HG03342 (cell line): ENCODE data around the gene KDM4C.
"Not testable (repeated sequence)": the region's sequence is repeated elsewhere in the genome, so short reads cannot be mapped to it uniquely, and the experiment has no call there.

Source experiments
- ATAC-seq: cut with Tn5 transposase; IDR thresholded peaks from one replicate; pipeline ENCODE4 v1.9.1; 2021; ENCODE audit warnings: mild to moderate bottlenecking, moderate library complexity; ENCODE audit not compliant: unreplicated experiment

KDM4C gene

DNA sequence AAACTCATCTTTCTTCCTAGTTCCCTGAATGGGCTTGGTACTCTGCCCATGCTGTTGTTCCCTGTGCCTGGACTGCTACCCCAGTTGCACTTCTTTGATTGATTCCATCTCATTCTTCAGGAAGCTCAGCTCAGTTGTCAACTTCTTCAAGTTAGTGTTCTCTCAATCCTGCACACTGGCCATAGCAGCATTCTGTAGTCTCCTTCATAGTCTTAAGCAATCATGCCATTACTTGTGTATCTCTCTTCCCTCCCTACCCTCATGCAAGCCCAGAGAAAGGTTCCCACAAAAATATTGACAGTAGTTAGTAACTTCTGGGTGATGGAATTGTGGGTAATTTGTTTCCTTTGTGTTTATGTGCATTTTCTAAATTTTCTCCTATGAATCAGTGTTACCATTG lies 5.5 kb downstream of the KDM4C start:
- no peak for ATAC-seq

DNA sequence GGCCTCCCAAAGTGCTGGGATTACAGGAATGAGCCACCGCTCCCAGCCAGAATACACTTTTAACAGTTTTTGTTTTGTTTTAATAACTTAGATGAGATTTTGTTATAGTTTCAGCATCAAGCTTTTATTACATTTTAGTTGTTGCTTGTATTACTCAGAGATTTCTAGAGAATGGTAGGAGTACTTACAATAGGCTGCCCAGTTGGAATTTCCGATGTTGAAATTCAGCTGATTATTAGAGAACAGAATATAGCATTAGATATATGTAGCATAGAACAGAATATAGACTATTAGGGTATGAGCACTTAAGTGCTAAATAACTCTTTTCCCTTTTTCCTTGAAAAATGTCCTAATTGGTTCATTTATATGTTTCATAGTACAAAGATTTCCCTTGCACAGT lies 6.2 kb downstream of the KDM4C start:
- no peak for ATAC-seq

DNA sequence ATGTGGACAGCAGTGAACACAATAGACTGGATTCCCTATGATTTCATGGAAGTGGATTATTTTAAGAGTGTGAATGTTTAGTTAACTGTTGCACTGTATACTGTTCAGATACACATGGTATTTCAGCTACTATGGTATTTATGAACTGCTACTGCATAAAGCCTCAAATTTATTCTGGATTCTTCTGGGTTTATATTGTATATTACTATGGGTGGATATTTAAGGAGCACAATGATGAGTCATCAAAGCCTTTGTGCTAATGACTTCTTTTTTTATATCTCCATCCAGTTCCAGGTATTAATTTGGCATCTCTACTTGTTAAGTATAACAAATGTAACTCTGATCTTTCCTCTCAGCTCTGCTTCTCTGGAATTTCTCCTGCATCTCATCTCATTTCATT lies 6.8 kb downstream of the KDM4C start:
- no peak for ATAC-seq

DNA sequence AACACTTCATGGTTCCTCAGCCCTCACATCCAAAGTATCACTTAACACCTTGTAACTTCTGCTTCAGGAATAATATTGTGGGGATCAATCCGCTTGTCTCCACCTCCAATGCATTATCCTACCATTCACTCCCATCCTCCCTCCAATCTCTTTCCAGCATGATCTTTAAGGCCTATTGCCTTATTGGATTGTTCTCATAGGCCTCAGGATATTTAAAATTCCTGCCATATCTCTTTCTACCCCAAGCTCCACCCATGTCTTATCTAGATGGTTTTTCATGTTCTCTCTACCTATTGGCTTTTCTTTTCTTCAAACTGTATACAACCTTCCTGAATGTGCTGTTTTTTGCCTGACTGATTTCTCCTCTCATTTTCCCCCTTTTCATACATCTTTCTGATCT lies 7.2 kb downstream of the KDM4C start:
- no peak for ATAC-seq

DNA sequence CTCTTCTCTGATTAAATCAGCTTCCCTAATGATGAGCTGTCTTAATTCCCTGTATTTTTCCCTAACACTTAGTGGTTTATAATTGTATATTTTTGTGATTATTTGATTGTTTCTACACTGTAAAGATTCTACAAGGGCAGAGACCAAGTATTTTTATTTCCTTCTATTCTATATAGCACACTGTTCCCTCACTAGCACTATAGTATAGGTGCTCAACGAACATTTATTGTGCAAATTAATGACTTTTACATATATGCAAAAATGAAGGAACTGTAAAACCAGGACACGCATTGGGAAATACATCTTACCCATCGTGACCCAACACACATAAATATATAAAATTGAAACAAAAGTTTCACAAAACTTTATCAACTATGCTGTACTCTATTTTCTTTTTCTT lies 7.6 kb downstream of the KDM4C start:
- no peak for ATAC-seq

DNA sequence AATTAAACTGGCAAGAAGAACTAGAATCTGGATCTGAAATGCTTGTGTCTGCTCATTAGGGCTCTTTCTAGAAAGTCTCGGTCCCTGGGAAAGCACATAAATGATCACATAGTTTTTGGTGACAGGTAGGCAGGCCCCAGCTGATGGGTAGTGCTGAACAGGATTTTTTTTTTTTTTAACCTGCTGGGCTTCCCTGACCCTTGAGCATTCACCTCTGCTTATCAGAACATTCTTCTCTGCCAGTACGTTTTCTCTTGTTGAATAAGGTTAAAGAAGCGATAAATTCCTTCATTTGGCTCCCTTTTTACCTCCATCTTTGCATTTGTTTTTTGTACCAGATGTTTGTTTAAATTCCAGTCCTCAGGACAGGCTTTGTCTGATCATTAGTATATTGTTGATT lies 8.8 kb downstream of the KDM4C start:
- ATAC-seq, result no peak

DNA sequence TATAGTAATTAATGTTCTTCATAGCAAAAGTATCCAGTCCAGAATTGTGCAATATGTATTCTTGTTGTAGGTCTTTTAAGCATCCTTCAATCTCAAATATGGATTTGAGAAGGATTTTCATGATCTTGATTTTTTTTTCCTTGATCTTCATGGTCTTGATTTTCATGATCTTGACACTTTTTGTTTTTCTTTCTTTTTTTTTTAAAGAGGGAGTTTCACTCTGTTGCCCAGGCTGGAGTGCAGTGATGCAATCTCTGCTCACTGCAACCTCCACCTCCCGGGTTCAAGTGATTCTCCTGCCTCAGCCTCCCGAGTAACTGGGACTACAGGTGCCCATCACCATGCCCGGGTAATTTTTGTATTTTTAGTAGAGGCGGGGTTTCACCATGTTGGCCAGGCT lies 10.8 kb downstream of the KDM4C start:
- not testable (repeated sequence) for ATAC-seq

DNA sequence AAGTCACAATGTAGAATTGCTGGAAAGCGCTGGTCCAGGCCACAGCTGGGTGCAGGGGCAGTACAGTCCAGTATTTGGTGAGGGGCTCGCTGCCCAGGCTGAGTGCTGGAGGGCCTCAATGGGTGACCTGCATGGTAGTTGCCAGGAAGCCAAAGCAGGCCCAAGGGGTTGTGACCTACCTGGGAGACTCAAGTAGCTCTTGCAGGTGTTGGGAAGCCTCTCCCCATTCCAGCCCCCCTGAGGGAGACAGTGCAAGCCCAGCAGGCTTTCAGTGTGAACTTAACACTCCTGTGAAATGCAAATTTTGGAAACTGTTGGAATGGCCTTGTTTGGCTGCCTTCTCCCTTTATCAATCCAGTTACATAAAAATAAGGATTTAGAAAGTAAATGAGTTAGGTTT lies 13.9 kb downstream of the KDM4C start:
- ATAC-seq, result no peak

DNA sequence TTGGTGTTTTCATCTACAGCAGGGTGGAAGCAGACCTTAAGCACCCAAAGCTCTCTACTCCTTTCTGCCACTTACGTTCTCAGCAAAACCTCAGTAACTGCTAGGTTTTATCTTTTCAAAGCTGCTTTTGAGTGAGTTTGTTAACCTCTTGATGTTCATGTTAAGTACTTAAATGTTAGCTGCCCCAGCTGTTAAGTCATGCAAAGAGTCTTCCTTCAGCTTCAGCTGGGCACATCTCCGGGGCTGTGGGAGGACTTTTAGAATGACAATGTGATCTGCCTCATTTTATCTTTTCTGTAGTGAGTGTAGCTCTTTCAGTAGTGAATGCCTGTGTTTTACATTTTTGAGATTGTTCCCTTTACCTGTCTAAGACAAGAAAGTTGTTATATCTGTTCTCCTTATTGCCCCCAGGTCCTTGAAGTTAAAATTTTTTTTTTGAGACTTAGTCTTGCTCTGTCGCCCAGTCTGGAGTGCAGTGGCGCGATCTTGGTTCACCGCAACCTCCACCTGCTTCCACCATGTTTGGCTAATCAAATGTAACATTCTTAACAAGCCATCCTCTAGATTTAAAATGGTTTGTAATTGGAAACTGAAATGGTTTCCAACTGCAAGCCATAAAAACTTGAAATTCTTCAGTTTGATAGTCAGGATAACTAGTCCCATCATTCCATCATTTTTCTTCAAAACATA lies 19.6 kb downstream of the KDM4C start:
- ATAC-seq, result no peak

DNA sequence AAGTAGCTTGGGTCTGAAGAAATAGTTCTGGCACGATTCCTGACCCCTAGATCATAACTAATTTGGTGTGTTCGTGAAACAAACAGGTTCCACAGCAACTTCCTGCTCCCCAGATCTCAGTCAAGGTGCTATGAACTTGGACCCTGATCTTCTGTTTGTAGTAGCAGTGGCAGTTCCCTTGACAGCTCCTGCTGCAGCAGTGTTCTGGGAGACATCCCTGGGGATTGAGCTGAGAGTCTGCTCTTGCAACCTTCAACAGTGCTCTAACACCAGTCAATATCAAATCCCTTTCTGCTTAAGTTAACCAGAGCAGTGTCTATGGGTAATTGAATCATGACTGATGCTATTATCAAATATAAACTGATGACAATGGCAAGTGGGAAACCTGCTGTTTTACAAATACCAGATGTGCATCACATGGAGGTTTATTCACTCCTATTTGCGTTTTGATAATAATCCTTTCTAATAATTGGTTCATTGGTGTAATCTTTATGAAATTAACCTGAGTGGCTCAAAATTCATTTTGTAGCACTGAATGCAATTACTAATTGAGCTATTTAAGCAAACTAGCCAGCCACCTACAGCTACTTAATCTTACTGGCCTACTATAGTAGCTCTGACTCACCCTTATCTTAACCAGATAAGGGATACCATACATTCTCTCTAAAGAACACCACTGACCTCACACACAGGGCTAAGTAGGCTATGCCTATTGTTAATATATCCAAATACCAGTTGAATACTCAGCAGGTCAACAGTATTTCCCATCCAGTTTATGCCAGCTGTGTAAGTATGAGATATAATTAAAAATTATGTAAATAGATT lies 21.9 kb downstream of the KDM4C start:
- ATAC-seq, result no peak

DNA sequence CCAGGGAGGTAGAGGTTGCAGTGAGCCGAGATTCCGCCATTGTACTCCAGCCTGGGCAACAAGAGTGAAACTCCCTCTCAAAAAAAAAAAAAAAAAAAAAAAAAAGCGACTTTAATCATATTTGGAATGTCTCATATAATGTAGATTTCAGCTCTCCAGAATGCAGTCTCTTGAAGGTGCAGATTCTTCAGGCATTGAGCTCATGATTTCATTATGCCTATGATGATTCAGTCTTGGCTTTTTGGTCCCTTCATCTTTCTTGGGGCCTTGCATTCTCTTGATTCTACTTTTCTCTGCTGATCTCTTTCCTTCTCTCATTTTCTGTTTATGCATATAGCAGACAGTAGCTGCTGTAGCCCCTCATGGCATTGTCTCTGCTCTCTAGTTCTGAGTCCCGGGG lies 22.9 kb downstream of the KDM4C start:
- ATAC-seq, result no peak

DNA sequence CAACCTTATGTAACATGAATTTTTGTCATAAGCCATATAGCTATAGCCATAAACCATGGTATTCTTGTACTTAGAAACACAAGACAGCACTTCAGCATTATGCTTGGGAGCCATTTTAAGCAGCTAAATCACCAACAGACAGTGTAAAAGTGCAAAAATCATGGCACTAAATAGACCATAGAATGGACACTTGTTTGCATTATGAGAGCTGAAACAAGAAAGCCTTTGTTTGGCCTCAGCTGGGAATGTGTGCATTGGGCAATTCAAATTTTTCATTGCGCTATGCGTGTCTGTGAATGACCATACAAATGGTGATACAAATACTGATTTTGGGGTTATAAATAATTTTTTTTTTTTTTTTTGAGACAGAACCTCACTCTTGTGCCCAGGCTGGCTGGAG lies 23.7 kb downstream of the KDM4C start:
- ATAC-seq, result no peak

DNA sequence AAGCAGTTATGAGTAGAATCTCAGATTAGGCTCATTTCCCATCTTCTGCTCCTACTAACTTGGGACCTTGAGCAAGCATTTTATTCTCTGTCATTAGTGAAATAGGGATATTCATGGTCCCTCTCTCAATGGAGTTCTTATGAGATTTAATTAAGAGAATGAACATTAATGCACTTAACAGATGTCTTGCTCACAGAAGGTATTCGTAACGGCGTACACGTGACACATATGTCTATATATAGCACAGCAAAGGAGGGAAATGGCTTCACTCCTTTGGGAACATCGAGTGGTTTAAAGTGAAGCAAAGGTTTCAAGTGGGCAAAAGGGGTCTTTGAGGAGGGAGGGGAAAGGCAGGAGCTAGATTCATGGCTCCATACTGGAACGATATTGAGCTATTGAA lies 24.6 kb downstream of the KDM4C start:
- ATAC-seq, result no peak

DNA sequence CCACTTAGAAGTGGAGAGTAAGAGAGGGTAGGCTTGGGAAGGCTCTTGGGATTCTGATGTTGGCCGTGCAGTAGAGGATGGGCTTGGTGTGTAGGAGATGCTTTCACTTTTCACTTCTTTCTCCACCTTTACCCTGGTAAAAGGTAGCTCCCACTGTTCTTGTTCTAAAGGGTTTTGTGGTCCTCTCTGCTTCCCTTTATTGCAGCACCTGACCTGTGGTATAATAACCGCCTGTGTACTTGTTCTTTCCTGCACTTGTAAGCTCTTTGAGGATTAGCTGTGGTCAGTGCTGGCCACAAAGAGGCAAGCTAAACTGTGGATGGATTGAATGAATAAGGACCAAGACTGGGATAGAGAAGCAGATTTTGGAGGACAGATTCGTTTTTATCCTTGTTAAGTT lies 25.2 kb downstream of the KDM4C start:
- ATAC-seq, result no peak

DNA sequence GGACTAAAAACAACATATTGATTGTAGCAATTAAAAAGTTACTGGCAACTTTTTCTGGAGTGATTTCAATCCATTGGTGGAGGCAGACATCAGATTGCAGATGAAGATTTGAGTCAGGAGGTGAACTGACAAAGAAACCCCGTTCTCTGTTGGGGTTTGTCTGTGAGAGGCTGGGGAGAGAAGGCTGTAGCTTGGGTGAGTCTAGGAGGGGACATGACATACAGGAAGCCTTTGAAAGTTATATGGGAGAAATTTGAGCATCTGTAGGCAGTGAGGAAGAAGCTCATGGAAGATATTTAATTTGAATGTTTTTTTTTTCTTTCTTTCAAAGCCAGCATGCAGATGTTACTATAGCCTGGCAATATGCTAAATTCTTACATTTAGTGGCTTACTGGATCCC lies 26.0 kb downstream of the KDM4C start:
- no peak for ATAC-seq

DNA sequence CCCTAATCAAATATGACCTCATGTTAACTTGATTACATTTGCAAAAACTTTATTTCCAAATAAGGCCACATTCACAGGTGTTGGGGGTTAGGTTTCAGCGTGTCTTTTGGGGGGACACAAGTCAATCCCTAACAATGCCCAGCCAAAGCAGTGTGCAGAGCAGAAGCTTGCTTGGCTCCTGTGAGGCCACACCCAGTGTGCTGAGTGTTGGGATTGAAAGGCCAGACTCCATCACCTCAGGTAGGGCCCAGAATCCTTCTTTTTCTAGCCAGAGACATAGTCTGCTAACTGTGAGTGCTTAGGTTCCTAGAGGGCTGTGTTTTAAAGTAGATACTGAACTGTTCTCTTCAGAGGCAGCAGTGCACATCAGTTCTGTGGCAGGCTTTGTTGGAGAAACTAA lies 27.9 kb downstream of the KDM4C start:
- ATAC-seq, result no peak

DNA sequence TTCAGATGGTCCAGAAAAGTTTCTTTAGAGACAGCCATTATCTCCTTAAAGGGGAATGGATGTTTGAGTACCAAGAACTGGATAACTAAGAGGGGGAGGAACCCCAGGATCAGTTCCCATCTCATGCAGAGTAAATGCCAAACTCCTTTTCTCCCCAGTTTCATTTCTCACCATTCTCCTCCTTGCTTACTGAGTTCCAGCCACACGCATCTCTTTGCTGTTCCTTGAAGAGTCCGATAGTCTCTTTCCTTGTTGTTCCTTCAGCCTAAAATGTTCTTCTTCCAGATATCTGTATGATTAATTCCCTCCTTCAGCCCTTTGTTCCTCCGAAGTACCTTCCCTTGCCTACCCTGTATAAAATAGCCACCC lies 30.0 kb downstream of the KDM4C start:
- ATAC-seq, result no peak

DNA sequence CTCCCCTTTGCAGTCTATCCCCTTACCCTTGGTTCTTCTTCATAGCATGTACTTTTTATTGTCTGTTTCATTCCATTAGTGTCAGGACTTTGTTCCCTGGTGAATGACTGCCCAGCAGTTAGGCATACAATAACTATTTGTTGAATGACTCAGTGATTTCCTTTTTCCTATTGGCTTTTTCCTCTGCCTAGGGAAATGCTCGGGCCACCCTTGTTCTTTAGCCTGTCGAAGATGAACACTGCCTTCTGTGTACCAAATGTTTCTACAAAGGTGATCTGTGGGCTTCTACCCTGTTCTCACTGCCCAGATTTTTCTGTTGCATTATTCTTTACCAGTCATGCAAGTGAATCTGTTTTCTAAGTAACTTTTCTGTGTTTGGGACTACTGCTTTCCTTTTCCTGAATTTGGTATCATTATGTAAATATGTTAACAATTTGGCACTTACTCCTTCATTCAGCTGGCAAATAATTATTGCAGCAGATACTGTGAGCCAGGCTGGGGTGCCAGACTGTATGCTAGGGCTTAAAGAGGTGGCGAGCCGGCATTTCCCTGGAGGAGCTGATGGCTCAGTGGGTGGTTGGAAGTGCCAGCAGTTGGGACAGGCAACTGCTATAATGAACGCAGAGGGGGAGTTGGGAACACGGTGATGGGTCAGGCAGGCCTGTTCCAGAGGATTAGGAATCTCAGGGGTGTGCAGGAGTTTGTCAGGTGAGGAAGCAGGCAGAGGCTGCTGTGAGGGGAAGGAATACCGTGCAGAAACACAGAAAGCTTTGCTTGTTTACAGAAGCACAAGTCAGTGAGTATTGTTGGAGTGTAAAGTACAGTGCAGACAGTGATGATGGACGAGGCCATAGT lies 30.6 kb downstream of the KDM4C start:
- no peak for ATAC-seq

DNA sequence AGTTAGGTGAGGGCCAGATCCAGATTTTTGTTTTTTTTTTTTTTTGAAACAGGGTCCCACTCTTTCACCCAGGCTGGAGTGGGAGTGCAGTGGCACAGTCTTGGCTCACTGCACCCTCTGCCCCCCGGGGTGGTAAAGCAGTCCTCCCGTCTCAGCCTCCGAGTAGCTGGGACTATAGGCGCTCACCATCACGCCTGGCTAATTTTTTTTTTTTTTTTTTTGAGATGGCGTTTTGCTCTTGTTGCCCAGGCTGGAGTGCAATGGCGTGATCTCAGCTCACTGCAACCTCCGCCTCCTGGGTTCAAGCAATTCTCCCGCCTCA lies 31.2 kb downstream of the KDM4C start:
- ATAC-seq, result not testable (repeated sequence)

DNA sequence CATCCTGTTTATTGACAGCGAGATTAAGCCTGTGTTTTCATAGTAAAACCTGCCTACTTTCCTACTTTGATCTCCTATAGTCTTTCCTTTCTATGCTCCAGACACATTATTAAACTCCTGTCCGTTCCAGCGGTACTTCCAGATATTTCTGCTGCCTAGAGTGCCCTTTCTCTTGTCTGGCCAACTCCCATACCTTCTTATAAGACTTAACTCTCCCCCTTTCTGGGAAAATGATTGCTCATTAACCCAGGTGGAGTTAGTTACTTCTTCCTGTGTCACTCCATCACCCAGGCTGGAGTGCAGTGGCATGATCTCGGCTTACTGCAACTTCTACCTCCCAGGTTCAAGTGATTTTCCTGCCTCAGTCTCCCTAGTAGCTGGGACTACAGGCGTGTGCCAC lies 33.1 kb downstream of the KDM4C start:
- no peak for ATAC-seq

DNA sequence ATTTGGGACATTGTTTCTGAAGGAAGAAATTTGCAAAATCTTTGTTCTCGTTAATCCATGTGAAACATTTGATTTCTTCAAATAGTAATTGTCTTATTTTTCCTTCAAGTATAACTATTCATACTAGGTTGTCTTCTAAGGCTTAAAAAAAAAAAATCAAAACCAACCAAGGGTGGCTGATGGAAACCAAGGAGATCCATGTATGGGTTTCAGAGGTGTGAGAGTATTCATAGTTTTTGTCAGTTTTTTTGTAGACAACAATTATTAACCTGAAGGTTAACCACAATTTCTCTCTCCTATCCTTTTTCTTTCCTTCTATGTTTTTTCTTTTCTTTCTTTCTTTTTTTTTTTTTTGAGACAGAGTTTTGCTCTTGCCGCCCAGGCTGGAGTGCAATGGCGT lies 35.4 kb downstream of the KDM4C start:
- ATAC-seq, result no peak

DNA sequence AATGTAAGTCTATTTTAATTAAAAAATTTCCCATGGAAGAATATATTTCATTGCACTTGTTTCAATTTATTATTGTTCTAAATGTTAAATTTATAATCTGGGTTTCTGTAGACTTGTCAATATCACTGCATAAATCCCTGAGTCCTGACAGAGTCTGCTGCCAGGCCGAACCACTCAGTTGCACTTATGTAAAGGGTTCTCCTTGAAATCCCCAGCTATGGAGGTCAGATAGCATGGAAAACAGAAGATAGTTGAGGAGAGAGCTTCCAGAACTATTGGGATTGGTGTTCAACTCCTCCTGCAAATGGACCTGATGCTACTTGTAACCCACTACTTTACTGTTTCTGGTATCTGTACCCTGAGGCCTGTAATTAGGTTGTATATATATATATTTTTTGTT lies 37.2 kb downstream of the KDM4C start:
- no peak for ATAC-seq
